ENCODE measurements around the gene GPAM. TPM values are rescaled to one million over a fixed set of nuclear protein-coding genes. Genes with fewer than 3 reads are reported as not detected.

Gene GPAM
- total and polyA plus RNA-seq, 9 of the 15 experiments (the other 6 are each of a cell fraction or from before 2014, with no cell fraction given) = 3.5 to 7.5 (median 5.5) TPM

DNA sequence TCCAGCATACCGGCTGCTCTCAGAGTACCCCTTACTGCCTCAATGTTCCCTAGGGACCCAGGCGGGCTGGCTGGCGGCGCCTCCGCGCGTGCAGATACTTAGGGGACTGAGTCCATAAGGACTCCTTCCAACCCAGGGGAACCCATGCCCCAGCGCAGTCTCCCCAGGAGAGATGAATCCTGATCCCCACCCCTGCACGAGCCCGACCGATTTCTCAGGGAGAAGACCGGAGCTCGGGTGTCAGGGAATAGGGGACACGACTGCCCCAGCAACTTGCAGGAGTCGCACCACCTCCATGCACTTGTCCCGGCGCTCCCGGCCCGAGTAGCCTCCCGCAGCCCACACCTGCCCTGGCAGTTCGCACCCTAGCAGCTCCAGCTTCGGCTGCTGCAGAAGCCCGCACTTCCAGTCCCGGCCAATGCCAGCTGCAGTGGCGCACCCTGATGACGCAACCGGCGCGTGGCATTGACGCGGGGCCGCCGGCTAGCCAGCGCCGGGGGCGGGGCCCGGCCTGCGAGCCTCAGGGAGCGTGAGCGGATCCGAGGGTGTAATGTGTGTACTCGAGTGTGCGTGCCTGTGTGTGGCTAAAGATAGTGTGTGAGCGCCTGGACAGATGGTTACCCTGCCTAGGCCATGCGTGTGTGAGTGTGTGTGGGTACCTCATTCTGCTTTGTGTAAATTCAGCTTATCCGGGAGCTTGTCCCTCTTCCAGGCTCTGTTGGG is at the start of gene GPAM (continued):
- peak; percentile 81 for TF ChIP-seq HCFC1 (IDR thresholded peaks at IDR 0.05; ENCODE audit: low read depth, low read length)
- TF ChIP-seq SMC3 (conservative IDR thresholded peaks at IDR 0.05; ENCODE audit: insufficient read depth, low read depth, low read length) = 0 out of 2 replicates have a peak, but pooled peaks have one; percentile 16
- no peak for TF ChIP-seq BRD4 (IDR thresholded peaks at IDR 0.05)
- peak; percentile 79 for TF ChIP-seq ZFX (CRISPR knock-in tag; IDR thresholded peaks at IDR 0.05)
- no peak for TF ChIP-seq COPS2 (conservative IDR thresholded peaks at IDR 0.05)
- no peak for TF ChIP-seq HOXB6 (CRISPR knock-in tag; IDR thresholded peaks at IDR 0.05; ENCODE audit: borderline replicate concordance)
- TF ChIP-seq ATF1 (CRISPR knock-in tag; IDR thresholded peaks at IDR 0.05) = peak; percentile 98
- TF ChIP-seq ATF1 (tag; IDR thresholded peaks at IDR 0.05) = peak; percentile 100
- TF ChIP-seq, protein P1, sequence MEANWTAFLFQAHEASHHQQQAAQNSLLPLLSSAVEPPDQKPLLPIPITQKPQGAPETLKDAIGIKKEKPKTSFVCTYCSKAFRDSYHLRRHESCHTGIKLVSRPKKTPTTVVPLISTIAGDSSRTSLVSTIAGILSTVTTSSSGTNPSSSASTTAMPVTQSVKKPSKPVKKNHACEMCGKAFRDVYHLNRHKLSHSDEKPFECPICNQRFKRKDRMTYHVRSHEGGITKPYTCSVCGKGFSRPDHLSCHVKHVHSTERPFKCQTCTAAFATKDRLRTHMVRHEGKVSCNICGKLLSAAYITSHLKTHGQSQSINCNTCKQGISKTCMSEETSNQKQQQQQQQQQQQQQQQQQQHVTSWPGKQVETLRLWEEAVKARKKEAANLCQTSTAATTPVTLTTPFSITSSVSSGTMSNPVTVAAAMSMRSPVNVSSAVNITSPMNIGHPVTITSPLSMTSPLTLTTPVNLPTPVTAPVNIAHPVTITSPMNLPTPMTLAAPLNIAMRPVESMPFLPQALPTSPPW (CRISPR knock-in tag; IDR thresholded peaks at IDR 0.05) = peak; percentile 30; the same call in 1 of the 2 replicates
- TF ChIP-seq TBL1XR1 (IDR thresholded peaks at IDR 0.05; ENCODE audit: low read length in 2 of 2) = peak in 1 of 2 experiments; percentile 99; a peak in 2 of 4 replicates
- TF ChIP-seq, protein P2, sequence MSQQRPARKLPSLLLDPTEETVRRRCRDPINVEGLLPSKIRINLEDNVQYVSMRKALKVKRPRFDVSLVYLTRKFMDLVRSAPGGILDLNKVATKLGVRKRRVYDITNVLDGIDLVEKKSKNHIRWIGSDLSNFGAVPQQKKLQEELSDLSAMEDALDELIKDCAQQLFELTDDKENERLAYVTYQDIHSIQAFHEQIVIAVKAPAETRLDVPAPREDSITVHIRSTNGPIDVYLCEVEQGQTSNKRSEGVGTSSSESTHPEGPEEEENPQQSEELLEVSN (IDR thresholded peaks at IDR 0.05; ENCODE audit: borderline replicate concordance in 1 of 2, extremely low read depth in 1 of 2, insufficient read depth in 1 of 2, insufficient read length in 1 of 2, low read depth in 1 of 2, low read length in 1 of 2, poor library complexity in 1 of 2, severe bottlenecking in 1 of 2) = peak in 1 of 2 experiments; percentile 49
- TF ChIP-seq, protein P3, sequence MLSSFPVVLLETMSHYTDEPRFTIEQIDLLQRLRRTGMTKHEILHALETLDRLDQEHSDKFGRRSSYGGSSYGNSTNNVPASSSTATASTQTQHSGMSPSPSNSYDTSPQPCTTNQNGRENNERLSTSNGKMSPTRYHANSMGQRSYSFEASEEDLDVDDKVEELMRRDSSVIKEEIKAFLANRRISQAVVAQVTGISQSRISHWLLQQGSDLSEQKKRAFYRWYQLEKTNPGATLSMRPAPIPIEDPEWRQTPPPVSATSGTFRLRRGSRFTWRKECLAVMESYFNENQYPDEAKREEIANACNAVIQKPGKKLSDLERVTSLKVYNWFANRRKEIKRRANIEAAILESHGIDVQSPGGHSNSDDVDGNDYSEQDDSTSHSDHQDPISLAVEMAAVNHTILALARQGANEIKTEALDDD (IDR thresholded peaks at IDR 0.05) = no peak
- peak; percentile 71; the same call in 1 of the 2 replicates for TF ChIP-seq DIDO1 (tag; IDR thresholded peaks at IDR 0.05; ENCODE audit: low read depth)
- TF ChIP-seq ZKSCAN1 (IDR thresholded peaks at IDR 0.05; ENCODE audit: low read depth, low read length) = peak; percentile 74; the same call in 1 of the 2 replicates
- no peak for TF ChIP-seq BRD9 (IDR thresholded peaks at IDR 0.05; ENCODE audit: low read depth, partially characterized antibody)
- peak; percentile 32; the same call in 1 of the 2 replicates for TF ChIP-seq NFIC (IDR thresholded peaks at IDR 0.05)
- no peak for TF ChIP-seq NR3C1 (CRISPR knock-in tag; IDR thresholded peaks at IDR 0.05)
- 0 out of 2 replicates have a peak, but pooled peaks have one; percentile 57 for TF ChIP-seq ELF2 (CRISPR knock-in tag; IDR thresholded peaks at IDR 0.05)
- TF ChIP-seq, protein P4, sequence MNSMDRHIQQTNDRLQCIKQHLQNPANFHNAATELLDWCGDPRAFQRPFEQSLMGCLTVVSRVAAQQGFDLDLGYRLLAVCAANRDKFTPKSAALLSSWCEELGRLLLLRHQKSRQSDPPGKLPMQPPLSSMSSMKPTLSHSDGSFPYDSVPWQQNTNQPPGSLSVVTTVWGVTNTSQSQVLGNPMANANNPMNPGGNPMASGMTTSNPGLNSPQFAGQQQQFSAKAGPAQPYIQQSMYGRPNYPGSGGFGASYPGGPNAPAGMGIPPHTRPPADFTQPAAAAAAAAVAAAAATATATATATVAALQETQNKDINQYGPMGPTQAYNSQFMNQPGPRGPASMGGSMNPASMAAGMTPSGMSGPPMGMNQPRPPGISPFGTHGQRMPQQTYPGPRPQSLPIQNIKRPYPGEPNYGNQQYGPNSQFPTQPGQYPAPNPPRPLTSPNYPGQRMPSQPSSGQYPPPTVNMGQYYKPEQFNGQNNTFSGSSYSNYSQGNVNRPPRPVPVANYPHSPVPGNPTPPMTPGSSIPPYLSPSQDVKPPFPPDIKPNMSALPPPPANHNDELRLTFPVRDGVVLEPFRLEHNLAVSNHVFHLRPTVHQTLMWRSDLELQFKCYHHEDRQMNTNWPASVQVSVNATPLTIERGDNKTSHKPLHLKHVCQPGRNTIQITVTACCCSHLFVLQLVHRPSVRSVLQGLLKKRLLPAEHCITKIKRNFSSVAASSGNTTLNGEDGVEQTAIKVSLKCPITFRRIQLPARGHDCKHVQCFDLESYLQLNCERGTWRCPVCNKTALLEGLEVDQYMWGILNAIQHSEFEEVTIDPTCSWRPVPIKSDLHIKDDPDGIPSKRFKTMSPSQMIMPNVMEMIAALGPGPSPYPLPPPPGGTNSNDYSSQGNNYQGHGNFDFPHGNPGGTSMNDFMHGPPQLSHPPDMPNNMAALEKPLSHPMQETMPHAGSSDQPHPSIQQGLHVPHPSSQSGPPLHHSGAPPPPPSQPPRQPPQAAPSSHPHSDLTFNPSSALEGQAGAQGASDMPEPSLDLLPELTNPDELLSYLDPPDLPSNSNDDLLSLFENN (IDR thresholded peaks at IDR 0.05; ENCODE audit: low read depth in 2 of 2, low read length in 2 of 2) = 0 out of 4 replicates have a peak, but pooled peaks of 1 of the 2 experiments have one; percentile 41
- TF ChIP-seq NBN (IDR thresholded peaks at IDR 0.05; ENCODE audit: low read depth) = peak; percentile 86
- no peak for TF ChIP-seq KLF1 (tag; IDR thresholded peaks at IDR 0.05)
- no peak for TF ChIP-seq TCF7 (IDR thresholded peaks at IDR 0.05; ENCODE audit: borderline replicate concordance)

All from K562 (cell line).